WTC11 (cell line): Measurements from ENCODE around the gene SVOPL. TPM values are rescaled to one million over a fixed set of nuclear protein-coding genes. Genes with fewer than 3 reads are reported as not detected.

Experiments
- ATAC-seq: fragments of 200-7000 bp; cut with Tn5 transposase; 2 replicates; pipeline ENCODE4 v1.10.0; 2021; ENCODE audit warnings: mild to moderate bottlenecking, moderate library complexity
- CTCF ChIA-PET: fragments of 300-600 bp; sonication (Branson Sonifier 250); formaldehyde crosslinking; loops from one replicate; lab custom pipeline; 2021; ENCODE audit warnings: antibody characterized with exemption; lab: Charles Lee
- POLR2A ChIA-PET: fragments of 350-600 bp; sonication (Branson Sonifier 250); formaldehyde crosslinking; loops from one replicate; lab custom pipeline; 2021; ENCODE audit warnings: antibody characterized with exemption; lab: Charles Lee
- DNase-seq: peaks from one replicate; pipeline ENCODE4 v3.0.0; 2021; ENCODE audit warnings: low spot score
- H3K27ac Mint-ChIP-seq: 2 replicates; pipeline ENCODE4 v1.8.0; 2021; ENCODE audit warnings: mixed read lengths
- H3K27me3 Mint-ChIP-seq: 2 replicates; pipeline ENCODE4 v1.8.0; 2021; ENCODE audit warnings: low read depth, mild to moderate bottlenecking, moderate library complexity, mixed read lengths
- H3K36me3 Mint-ChIP-seq: 2 replicates; pipeline ENCODE4 v1.8.0; 2021; ENCODE audit warnings: mixed read lengths
- H3K4me1 Mint-ChIP-seq: 2 replicates; pipeline ENCODE4 v1.8.0; 2022; ENCODE audit warnings: mixed read lengths
- H3K4me3 Mint-ChIP-seq: 2 replicates; pipeline ENCODE4 v1.8.0; 2021; ENCODE audit warnings: mild to moderate bottlenecking, moderate library complexity, mixed read lengths
- H3K9me3 Mint-ChIP-seq: 2 replicates; pipeline ENCODE4 v1.8.0; 2021; ENCODE audit warnings: mixed read lengths
- CREM ChIP-seq: sonication (generic); formaldehyde crosslinking; IDR thresholded peaks from 2 replicates; pipeline ENCODE4 v1.8.1; 2022; ENCODE audit warnings: mild to moderate bottlenecking, missing genetic modification reagents, moderate library complexity
- ERG ChIP-seq: fragments of 250-450 bp; sonication (Bioruptor Pico); IDR thresholded peaks from 2 replicates; pipeline ENCODE4 v1.8.0; 2021; ENCODE audit warnings: mild to moderate bottlenecking
- ESRRA ChIP-seq: sonication (generic); formaldehyde crosslinking; IDR thresholded peaks from 2 replicates; pipeline ENCODE4 v1.8.1; 2022; ENCODE audit warnings: mild to moderate bottlenecking, missing genetic modification reagents, borderline replicate concordance
- GABPB1 ChIP-seq: sonication (generic); formaldehyde crosslinking; IDR thresholded peaks from 2 replicates; pipeline ENCODE4 v1.8.1; 2023; ENCODE audit warnings: mild to moderate bottlenecking, missing genetic modification reagents
- IRF1 ChIP-seq: sonication (generic); formaldehyde crosslinking; IDR thresholded peaks from 2 replicates; pipeline ENCODE4 v1.8.0; 2023; ENCODE audit warnings: missing genetic modification reagents
- NR1H2 ChIP-seq: sonication (generic); formaldehyde crosslinking; IDR thresholded peaks from 2 replicates; pipeline ENCODE4 v1.9.0; 2021; ENCODE audit warnings: mild to moderate bottlenecking, moderate library complexity, missing genetic modification reagents
- NR3C1 ChIP-seq: sonication (generic); formaldehyde crosslinking; conservative IDR thresholded peaks from 2 replicates; pipeline ENCODE4 v1.8.1; 2023; ENCODE audit warnings: low read depth, mild to moderate bottlenecking, missing genetic modification reagents
- OVOL2 ChIP-seq: fragments of 250-450 bp; sonication (Bioruptor Pico); IDR thresholded peaks from 2 replicates; pipeline ENCODE4 v1.9.0; 2021; ENCODE audit warnings: mild to moderate bottlenecking, borderline replicate concordance
- RORB ChIP-seq: fragments of 250-450 bp; sonication (Bioruptor Pico); IDR thresholded peaks from 2 replicates; pipeline ENCODE4 v1.9.0; 2021; ENCODE audit warnings: mild to moderate bottlenecking
- ZNF232 ChIP-seq: sonication (generic); formaldehyde crosslinking; IDR thresholded peaks from 2 replicates; pipeline ENCODE4 v1.8.0; 2022; ENCODE audit warnings: mild to moderate bottlenecking, missing genetic modification reagents
- ZNF396 ChIP-seq: fragments of 250-450 bp; sonication (Bioruptor Pico); IDR thresholded peaks from 2 replicates; pipeline ENCODE4 v1.8.0; 2021; ENCODE audit warnings: mild to moderate bottlenecking, moderate library complexity, borderline replicate concordance
- ZNF416 ChIP-seq: fragments of 250-450 bp; sonication (Bioruptor Pico); IDR thresholded peaks from 2 replicates; pipeline ENCODE4 v1.9.0; 2021; ENCODE audit warnings: mild to moderate bottlenecking, inconsistent platforms
- ZNF671 ChIP-seq: fragments of 250-450 bp; sonication (Bioruptor Pico); IDR thresholded peaks from 2 replicates; pipeline ENCODE4 v1.8.0; 2021; ENCODE audit warnings: mild to moderate bottlenecking
- ZSCAN18 ChIP-seq: fragments of 250-450 bp; sonication (Bioruptor Pico); IDR thresholded peaks from 2 replicates; pipeline ENCODE4 v2.1.2; 2022; ENCODE audit warnings: mild to moderate bottlenecking, moderate library complexity
- total RNA-seq: library from RNA; stranded (reverse); gene quantifications from 3 replicates; pipeline ENCODE4 v1.2.3, GENCODE V29; 2021
- TF ChIP-seq, protein P1 (sequence below): sonication (generic); formaldehyde crosslinking; IDR thresholded peaks from 2 replicates; pipeline ENCODE4 v1.8.0; 2022; ENCODE audit warnings: mild to moderate bottlenecking, missing genetic modification reagents
- TF ChIP-seq, protein P2 (sequence below): fragments of 250-450 bp; sonication (Bioruptor Pico); conservative IDR thresholded peaks from 2 replicates; pipeline ENCODE4 v1.9.0; 2021; ENCODE audit warnings: mild to moderate bottlenecking
- TF ChIP-seq, protein P3 (sequence below): sonication (generic); formaldehyde crosslinking; IDR thresholded peaks from 2 replicates; pipeline ENCODE4 v1.8.1; 2023; ENCODE audit warnings: mild to moderate bottlenecking, missing genetic modification reagents, borderline replicate concordance

The SVOPL gene
- total RNA-seq, 1 experiment from 2014 or later, result 1.9 TPM

DNA sequence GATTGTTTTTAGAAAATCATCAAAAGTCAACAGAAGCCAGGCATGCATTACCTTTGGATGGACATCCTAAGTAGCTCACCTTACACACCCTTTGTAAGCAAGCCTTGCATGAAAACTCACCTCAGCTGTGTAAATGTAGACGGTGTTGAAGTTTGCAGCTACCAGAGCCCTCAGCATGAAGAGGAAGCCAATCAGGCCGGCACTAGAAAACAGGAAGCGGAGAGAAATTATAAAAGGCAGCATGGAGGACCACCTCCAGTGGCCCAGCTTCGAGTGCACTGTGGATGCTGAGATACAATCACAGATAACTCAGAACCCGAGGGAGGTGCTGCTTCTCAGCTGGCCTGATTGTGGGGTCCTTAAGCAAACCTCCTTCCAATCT, 75.3 kb downstream of the SVOPL start:
- Mint-ChIP-seq H3K27ac (peak overlapping the region; percentile 83), H3K4me1 (peaks cover 21% of the 10 kb centered on the region), H3K27me3 (no peaks in the 10 kb centered on the region), H3K36me3 (no peaks in the 10 kb centered on the region), H3K9me3 (no peaks in the 10 kb centered on the region)
- ChIA-PET CTCF (interaction anchor here (0.6 to 1.5 kb wide), 2 partner anchors 113 to 198 kb away, joined by 3 to 5 read pairs; no protein-coding TSS in a partner anchor), POLR2A (no interaction called here)
- ATAC-seq (peak; percentile 56), DNase-seq (no peak)
- TF ChIP-seq ZSCAN18 (CRISPR knock-in tag) (no peak), IRF1 (CRISPR knock-in tag) (no peak), ZNF671 (no peak), NR1H2 (CRISPR knock-in tag) (no peak), ERG (CRISPR knock-in tag) (no peak), ZNF396 (CRISPR knock-in tag) (no peak), ESRRA (CRISPR knock-in tag) (no peak), OVOL2 (no peak), GABPB1 (no peak), NR3C1 (CRISPR knock-in tag) (no peak), ZNF416 (no peak), CREM (CRISPR knock-in tag) (no peak), ZNF232 (CRISPR knock-in tag) (no peak), RORB (CRISPR knock-in tag) (no peak)
- TF ChIP-seq, protein P1, sequence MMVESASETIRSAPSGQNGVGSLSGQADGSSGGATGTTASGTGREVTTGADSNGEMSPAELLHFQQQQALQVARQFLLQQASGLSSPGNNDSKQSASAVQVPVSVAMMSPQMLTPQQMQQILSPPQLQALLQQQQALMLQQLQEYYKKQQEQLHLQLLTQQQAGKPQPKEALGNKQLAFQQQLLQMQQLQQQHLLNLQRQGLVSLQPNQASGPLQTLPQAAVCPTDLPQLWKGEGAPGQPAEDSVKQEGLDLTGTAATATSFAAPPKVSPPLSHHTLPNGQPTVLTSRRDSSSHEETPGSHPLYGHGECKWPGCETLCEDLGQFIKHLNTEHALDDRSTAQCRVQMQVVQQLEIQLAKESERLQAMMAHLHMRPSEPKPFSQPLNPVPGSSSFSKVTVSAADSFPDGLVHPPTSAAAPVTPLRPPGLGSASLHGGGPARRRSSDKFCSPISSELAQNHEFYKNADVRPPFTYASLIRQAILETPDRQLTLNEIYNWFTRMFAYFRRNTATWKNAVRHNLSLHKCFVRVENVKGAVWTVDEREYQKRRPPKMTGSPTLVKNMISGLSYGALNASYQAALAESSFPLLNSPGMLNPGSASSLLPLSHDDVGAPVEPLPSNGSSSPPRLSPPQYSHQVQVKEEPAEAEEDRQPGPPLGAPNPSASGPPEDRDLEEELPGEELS (CRISPR knock-in tag), result no peak
- TF ChIP-seq, protein P2, sequence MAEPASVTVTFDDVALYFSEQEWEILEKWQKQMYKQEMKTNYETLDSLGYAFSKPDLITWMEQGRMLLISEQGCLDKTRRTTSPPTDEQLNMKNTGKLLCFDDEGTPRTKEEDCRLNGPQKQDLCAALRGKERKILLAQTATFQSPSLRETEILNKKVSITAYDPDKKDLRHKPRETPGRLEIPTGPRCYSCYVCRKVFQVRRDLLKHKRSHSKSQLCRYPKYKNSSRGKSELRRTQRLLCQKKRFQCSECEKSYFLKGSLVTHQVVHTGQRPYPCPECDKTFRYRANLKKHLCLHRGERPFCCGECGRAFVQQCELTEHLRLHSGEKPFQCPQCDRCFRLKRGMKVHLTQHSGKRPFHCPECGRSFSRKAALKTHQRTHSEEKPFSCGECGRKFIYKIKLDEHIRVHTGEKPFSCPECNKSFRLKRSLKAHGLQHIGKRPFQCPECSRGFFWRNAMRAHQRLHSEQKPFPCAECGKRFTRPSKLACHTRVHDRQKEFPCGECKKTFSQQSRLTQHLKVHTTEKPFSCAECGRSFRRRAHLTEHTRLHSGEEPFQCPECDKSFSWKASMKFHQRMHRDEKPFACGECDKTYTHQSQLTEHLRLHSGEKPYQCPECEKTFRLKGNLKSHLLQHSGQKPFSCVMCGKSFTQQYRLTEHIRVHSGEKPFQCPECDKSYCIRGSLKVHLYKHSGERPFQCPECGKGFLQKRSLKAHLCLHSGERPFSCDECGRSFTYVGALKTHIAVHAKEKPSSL (CRISPR knock-in tag), result no peak
- TF ChIP-seq, protein P3, sequence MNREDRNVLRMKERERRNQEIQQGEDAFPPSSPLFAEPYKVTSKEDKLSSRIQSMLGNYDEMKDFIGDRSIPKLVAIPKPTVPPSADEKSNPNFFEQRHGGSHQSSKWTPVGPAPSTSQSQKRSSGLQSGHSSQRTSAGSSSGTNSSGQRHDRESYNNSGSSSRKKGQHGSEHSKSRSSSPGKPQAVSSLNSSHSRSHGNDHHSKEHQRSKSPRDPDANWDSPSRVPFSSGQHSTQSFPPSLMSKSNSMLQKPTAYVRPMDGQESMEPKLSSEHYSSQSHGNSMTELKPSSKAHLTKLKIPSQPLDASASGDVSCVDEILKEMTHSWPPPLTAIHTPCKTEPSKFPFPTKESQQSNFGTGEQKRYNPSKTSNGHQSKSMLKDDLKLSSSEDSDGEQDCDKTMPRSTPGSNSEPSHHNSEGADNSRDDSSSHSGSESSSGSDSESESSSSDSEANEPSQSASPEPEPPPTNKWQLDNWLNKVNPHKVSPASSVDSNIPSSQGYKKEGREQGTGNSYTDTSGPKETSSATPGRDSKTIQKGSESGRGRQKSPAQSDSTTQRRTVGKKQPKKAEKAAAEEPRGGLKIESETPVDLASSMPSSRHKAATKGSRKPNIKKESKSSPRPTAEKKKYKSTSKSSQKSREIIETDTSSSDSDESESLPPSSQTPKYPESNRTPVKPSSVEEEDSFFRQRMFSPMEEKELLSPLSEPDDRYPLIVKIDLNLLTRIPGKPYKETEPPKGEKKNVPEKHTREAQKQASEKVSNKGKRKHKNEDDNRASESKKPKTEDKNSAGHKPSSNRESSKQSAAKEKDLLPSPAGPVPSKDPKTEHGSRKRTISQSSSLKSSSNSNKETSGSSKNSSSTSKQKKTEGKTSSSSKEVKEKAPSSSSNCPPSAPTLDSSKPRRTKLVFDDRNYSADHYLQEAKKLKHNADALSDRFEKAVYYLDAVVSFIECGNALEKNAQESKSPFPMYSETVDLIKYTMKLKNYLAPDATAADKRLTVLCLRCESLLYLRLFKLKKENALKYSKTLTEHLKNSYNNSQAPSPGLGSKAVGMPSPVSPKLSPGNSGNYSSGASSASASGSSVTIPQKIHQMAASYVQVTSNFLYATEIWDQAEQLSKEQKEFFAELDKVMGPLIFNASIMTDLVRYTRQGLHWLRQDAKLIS (CRISPR knock-in tag), result no peak
- TF ChIP-seq, all 79 proteins: peak for 0
- no peak overlapping the region for H3K4me3 Mint-ChIP-seq
